Motor neuron (in vitro differentiated cells): ENCODE data around the gene ITPKB. TPM values are rescaled to one million over a fixed set of nuclear protein-coding genes. Genes with fewer than 3 reads are reported as not detected.

Experiments used
- ATAC-seq, 8 experiments: fragments of 200-7000 bp; cut with Tn5 transposase; replicated peaks in 6 of 8; 2 replicates each; pipeline ENCODE4 v1.8.0; 2021; ENCODE audit warnings: mild to moderate bottlenecking in 8 of 8, moderate library complexity in 8 of 8
- H3K27ac ChIP-seq, 2 donors: fragments of 250-450 bp; sonication (Bioruptor Pico); 2 replicates each; pipeline ENCODE4 v1.9.0; 2021; ENCODE audit warnings: antibody characterized with exemption in 2 of 2, mild to moderate bottlenecking in 2 of 2, moderate library complexity in 1 of 2
- H3K4me1 ChIP-seq, 2 donors: fragments of 250-450 bp; sonication (Bioruptor Pico); replicated peaks in 1 of 2; 2 replicates each; pipeline ENCODE4 v1.6.1; 2021; ENCODE audit warnings: antibody characterized with exemption in 2 of 2, mild to moderate bottlenecking in 2 of 2, moderate library complexity in 1 of 2
- H3K4me3 ChIP-seq, 5 donors: fragments of 250-450 bp; sonication (Bioruptor Pico); 2 replicates each; pipeline ENCODE4 v1.9.0; 2021; ENCODE audit warnings: antibody characterized with exemption in 5 of 5, mild to moderate bottlenecking in 5 of 5, moderate library complexity in 4 of 5
- WGBS, 10 experiments: fragments of 450-650 bp; shearing (Covaris generic); methylation state at CpG; one replicate each; pipeline ENCODE4 v1.0.0; 2022; 5-methylcytosine and 5-hydroxymethylcytosine counted together
- in situ Hi-C, 9 experiments: fragments of 400-800 bp; cut with MboI; loops; one replicate each; pipeline ENCODE4 v1.15.0; 2021; ENCODE audit warnings: low sequenced_read_pairs in 9 of 9, low pct_unique_long_range_greater_than_20kb in 2 of 9; ENCODE audit not compliant: unreplicated experiment in 9 of 9
- total RNA-seq, 8 experiments: library from RNA; unstranded; fragments of 300-600 nt; gene quantifications; 2 replicates each; pipeline versions ENCODE4 v1.2.3 to v1.2.4, GENCODE V29; 2022

The ITPKB gene
- total RNA-seq, 8 experiments from 2014 or later = 0.54 to 48.6 (median 3.4) TPM

DNA sequence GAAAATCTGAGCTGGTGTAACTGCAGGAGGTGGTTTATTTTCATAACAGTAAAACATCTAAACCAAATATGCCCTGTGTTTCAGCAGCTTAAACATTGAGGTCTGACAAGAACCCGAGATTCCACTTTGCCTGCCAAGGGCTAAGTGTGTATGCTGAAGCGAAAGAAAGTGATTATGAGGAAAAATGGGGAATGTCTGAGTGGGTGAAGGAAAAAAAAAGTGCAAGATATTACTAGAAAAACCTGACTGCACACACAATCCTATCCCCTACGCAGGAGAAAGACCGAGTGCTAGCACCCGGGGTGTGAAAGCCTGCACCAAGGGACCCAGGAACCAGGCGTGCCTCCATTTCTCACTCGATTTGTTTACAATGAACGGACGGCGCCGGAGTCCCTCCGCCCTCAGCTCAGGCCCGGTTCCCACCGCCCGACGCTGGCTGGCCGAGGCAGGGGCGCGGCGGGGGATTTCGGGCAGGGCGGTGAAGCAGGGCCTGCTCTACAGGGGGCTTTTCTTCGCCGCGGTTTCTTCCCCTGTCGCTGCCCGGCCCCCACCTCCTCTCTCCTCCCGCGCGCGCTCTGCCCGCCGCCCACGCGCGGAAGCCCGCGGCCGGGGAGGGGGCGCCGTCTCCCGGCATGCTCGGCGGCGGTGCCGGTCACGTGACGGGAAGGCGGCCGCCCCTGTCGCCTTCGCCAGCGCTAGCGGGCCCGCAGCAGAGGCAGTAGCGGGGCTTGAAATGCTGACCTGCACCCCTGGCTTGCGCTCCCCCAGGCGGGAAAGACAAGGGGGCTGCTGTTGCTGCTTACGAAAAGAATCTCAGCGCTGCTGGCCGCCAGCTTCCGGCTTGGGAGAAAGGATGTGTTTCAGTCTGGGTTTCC is 35.9 kb downstream of the ITPKB start:
- in situ Hi-C loops = no loop called here
- WGBS, 10 experiments = 0 to 45% (median 27%) methylated on average over 2 to 28 of the region's 62 CpGs; no CpG with 5 or more reads in 1 of the 10 experiments
- Histone ChIP-seq H3K4me1 (peaks cover 13 to 19% of the 10 kb centered on the region in 2 donors), H3K4me3 (peak overlapping the region; percentile 43 to 52 (median 45)), H3K27ac (peak overlapping the region; percentile 79 to 82)
- ATAC-seq = peak; percentile 60 to 95 (median 88)

DNA sequence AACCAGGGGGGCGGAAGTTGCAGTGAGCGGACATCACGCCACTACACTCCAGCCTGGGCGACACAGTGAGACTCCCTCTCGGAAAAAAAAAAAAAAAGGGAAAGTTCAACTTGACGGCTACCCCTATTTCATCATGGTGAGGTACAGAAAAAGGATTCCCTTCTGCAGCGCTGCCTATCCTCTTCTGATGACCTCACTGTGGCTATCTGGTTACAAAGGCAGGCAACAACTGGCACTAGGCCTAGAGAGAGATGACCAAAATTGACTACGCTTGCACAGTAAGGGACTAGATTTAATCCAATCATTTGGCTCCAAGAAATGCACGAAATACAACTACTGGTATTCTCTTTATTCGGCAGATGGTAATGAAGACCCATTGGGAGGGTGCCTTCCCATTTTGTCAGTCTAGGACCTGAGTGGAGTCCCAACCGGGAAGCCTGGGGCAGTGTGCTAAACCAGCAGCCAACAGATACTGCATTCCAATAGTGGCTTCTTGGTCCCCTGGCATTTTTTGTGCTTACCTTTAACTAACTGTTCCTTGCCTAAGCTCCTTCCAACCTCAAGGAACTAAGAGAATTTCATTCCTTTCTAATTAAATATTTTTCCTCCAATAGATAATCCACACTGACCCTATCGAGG is 36.6 kb downstream of the ITPKB start:
- Histone ChIP-seq H3K27ac (peak overlapping the region in 1 of 2 donors; percentile 82), H3K4me3 (peak overlapping the region in 4 of 5 donors; percentile 43 to 52 (median 44)), H3K4me1 (peaks cover 13 to 18% of the 10 kb centered on the region in 2 donors)
- WGBS, 10 experiments = 20 to 94% (median 77%) methylated on average over 1 to 12 of the region's 12 CpGs; no CpG with 5 or more reads in 1 of the 10 experiments
- ATAC-seq = no peak
- in situ Hi-C loops = no loop called here

- WGBS, 10 experiments = 62 to 90% (median 76%) methylated on average over 1 to 5 of the region's 5 CpGs; no CpG with 5 or more reads in 4 of the 10 experiments
- no peak overlapping the region for H3K27ac ChIP-seq
- in situ Hi-C loops = no loop called here
- H3K4me1 ChIP-seq = peaks cover 13 to 16% of the 10 kb centered on the region in 2 donors
- no peak for ATAC-seq
- H3K4me3 ChIP-seq = no peak overlapping the region
These were observed 38.2 kb downstream of the ITPKB start for GRCh38 chr1:226700861-226701260.

- WGBS, 10 experiments = 80 to 100% (median 97%) methylated on average over 2 to 7 of the region's 7 CpGs; no CpG with 5 or more reads in 2 of the 10 experiments
- Histone ChIP-seq H3K4me3 (no peak overlapping the region), H3K27ac (no peak overlapping the region), H3K4me1 (peaks cover 12 to 16% of the 10 kb centered on the region in 2 donors)
- no peak for ATAC-seq
- in situ Hi-C loops = no loop called here
These were observed 39.9 kb downstream of the ITPKB start for GRCh38 chr1:226699166-226699565.

DNA sequence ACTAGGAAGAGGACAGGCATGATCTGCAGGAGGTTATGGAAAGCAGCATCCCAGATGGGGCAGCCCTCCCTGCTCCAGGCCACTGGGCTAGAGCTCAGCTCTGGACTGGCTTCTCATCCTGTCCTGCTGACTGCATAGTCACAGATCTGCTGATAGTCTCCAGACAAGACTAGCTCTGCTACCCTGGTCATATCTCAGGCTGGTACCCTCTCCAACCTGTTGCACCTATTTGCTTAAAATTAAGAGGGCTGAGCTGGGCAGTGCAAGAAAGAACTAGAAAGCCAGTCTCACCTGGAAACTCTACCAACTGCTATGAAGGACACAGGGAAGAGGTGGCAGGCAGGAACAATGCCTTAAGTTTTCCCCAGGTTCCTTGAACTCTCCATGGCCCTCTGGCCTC is 40.4 kb downstream of the ITPKB start:
- in situ Hi-C loops = no loop called here
- H3K4me3 ChIP-seq = no peak overlapping the region
- ATAC-seq = no peak
- H3K4me1 ChIP-seq = peaks cover 7 to 13% of the 10 kb centered on the region in 2 donors
- H3K27ac ChIP-seq = no peak overlapping the region

- in situ Hi-C loops = no loop called here
- H3K4me3 ChIP-seq = no peak overlapping the region
- ATAC-seq = no peak
- WGBS, 10 experiments = 42 to 92% (median 73%) methylated on average over 1 to 5 of the region's 5 CpGs; no CpG with 5 or more reads in 2 of the 10 experiments
- H3K4me1 ChIP-seq = peaks cover 5 to 14% of the 10 kb centered on the region in 2 donors
- no peak overlapping the region for H3K27ac ChIP-seq
These were observed 41.0 kb downstream of the ITPKB start for GRCh38 chr1:226697929-226698544.

- Histone ChIP-seq H3K4me1 (peaks cover 0 to 11% of the 10 kb centered on the region in 2 donors), H3K27ac (no peak overlapping the region), H3K4me3 (no peak overlapping the region)
- 60 to 100% (median 88%) methylated on average over 1 to 5 of the region's 5 CpGs; no CpG with 5 or more reads in 3 of the 10 experiments for WGBS, 10 experiments
- in situ Hi-C loops = no loop called here
- peak in 3 of 8 experiments; percentile 15 to 18 (median 15) for ATAC-seq
These were observed 41.7 kb downstream of the ITPKB start for GRCh38 chr1:226697151-226697928.

DNA sequence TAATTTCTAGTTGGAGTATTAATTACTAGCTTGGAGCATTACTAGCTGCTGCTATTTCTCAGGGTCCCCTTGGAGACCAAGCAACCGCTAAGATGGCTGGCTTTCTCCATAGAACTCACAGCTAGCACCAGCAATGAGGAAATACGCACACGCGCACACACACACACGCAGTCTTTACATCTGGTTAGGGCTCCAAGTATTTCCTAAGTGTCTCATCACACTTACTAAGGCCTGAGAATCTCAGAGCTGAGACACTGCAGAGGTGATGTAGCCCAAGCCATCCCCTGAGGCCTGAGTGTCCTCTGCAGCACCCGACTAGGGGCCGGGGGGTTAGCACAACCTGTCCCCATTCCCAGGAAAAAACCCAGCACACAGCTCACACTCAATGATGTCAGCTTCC is 42.5 kb downstream of the ITPKB start:
- Histone ChIP-seq H3K27ac (no peak overlapping the region), H3K4me1 (peaks cover 0 to 11% of the 10 kb centered on the region in 2 donors), H3K4me3 (no peak overlapping the region)
- ATAC-seq = no peak
- in situ Hi-C loops = no loop called here
- 51 to 100% (median 100%) methylated on average over 1 to 5 of the region's 7 CpGs; no CpG with 5 or more reads in 3 of the 10 experiments for WGBS, 10 experiments

GRCh38 chr1:226695335-226695900 is 43.7 kb downstream of the ITPKB start:
- peaks cover 4 to 20% of the 10 kb centered on the region in 2 donors for H3K4me1 ChIP-seq
- in situ Hi-C loops = no loop called here
- H3K4me3 ChIP-seq = no peak overlapping the region
- ATAC-seq = no peak
- H3K27ac ChIP-seq = no peak overlapping the region
- WGBS, 10 experiments = 0 to 83% (median 76%) methylated on average over 1 to 6 of the region's 7 CpGs; no CpG with 5 or more reads in 4 of the 10 experiments

DNA sequence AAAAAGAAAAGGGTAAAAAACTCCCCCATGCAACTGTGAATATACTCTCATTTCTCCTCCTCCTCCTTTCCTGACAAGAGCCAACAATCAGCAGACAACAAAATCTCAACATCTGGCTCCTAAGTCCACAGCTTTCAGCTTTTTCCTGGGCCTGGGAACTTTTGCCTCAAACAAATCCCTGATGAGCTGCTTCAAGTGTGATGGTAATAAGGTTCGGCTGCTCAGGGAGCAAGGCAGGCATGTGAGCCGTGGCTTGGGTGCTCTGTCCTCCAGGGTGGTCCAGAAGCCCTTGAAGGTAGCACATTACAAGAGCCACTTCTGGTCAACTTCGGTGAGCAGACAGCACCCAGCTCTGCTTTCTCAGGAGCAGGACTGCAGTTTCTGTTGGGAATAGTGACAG is 46.3 kb downstream of the ITPKB start:
- ATAC-seq = no peak
- in situ Hi-C loops = no loop called here
- WGBS, 10 experiments = 10 to 89% (median 70%) methylated on average over 1 to 3 of the region's 3 CpGs; no CpG with 5 or more reads in 3 of the 10 experiments
- H3K4me3 ChIP-seq = no peak overlapping the region
- no peak overlapping the region for H3K27ac ChIP-seq
- H3K4me1 ChIP-seq = peaks cover 7 to 33% of the 10 kb centered on the region in 2 donors

DNA sequence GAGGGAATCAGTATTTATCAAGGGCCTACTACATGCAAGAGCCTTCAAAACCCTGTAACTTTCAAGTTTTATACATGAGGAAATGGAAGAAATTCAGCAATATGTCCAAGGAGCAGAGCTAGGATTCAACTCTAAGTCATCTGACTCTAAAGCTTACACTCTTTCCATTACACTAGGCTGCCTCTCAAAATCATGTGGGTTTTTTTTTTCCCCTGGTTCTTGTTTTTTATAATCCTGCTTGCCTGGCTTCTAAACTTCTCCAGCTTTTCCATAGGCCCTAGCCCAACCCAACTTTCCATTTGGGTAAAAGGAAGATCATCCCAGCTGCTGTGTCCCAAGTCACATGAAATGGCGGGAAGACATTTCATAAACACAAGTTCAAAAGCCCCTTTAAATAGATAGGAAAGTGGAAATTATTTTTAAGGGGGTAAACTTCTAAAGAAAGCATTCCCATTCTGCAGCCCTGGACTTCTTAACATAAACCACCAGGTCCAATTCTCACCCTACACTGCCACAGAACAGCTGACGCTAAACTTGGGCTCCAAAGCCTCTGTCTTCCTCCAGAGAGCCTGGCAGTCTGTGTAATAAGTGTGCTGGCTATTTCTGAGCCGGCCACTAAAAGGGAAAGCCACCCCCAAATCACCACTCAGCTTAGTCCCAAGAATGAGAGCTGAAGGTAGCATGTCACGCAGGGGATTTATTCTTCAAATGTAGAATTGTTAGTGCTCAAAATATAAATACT is 46.9 kb downstream of the ITPKB start:
- peaks cover 7 to 31% of the 10 kb centered on the region in 2 donors for H3K4me1 ChIP-seq
- WGBS, 10 experiments = 0 to 100% (median 69%) methylated on average over 1 to 4 of the region's 4 CpGs; no CpG with 5 or more reads in 1 of the 10 experiments
- no peak overlapping the region for H3K4me3 ChIP-seq
- in situ Hi-C loops = no loop called here
- no peak for ATAC-seq
- H3K27ac ChIP-seq = no peak overlapping the region
